ENCODE results near the gene AQP12A.

DNA sequence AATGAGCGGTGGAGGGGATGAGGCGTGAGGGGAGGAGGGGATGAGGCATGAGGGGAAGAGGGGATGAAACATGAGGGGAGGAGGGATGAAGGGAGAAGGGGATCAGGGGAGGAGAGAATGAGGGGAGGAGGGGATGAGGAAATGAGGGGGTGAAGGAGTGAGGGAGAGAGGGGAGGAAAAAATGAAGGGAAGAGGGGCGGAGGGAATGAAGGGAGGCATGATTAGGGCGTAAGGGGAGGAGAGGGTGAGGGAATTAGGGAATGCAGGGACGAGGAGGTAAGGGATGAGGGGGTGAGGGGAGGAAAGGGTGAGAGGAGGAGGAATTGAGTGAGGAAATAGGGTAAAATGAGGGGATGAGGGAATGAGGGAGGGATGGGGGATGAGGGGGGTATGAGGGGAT lies 40.5 kb downstream of the AQP12A start:
- TF ChIP-seq GATA3 (IDR thresholded peaks at IDR 0.05; ENCODE audit: low read depth, low read length) = no peak
- TF ChIP-seq GATA2 (IDR thresholded peaks at IDR 0.05; ENCODE audit: low read depth, low read length) = no peak
